Trophoblast cell (in vitro differentiated cells and primary cell): ENCODE data around the gene CYP1A1.

ENCODE experiments used
- DNase-seq, 2 donors: peaks; one replicate each; pipeline ENCODE4 v3.0.0-alpha.2; 2016
- H2AFZ ChIP-seq: 2 replicates; pipeline ENCODE4 v1.6.1; 2013; ENCODE audit warnings: low read length, moderate library complexity, mild to moderate bottlenecking; ENCODE audit not compliant: insufficient read depth, poor library complexity
- H2AK5ac ChIP-seq: 2 replicates; pipeline ENCODE4 v1.6.1; 2013; ENCODE audit warnings: mild to moderate bottlenecking, low read length
- H2BK120ac ChIP-seq: 2 replicates; pipeline ENCODE4 v1.6.1; 2013; ENCODE audit warnings: low read length, mild to moderate bottlenecking, moderate library complexity; ENCODE audit not compliant: insufficient read depth, poor library complexity
- H2BK12ac ChIP-seq: 2 replicates; pipeline ENCODE4 v1.6.1; 2013; ENCODE audit warnings: mild to moderate bottlenecking, low read length, moderate library complexity
- H2BK5ac ChIP-seq: 2 replicates; pipeline ENCODE4 v1.6.1; 2013; ENCODE audit warnings: low read length, low read depth, moderate library complexity, mild to moderate bottlenecking; ENCODE audit not compliant: poor library complexity
- H3K14ac ChIP-seq: 2 replicates; pipeline ENCODE4 v1.6.1; 2013; ENCODE audit warnings: mild to moderate bottlenecking, low read length
- H3K18ac ChIP-seq: 2 replicates; pipeline ENCODE4 v1.6.1; 2013; ENCODE audit warnings: mild to moderate bottlenecking, low read length
- H3K23ac ChIP-seq: 2 replicates; pipeline ENCODE4 v1.6.1; 2013; ENCODE audit warnings: low read length
- H3K27ac ChIP-seq: 2 replicates; pipeline ENCODE4 v1.5.1; 2013; ENCODE audit warnings: low read depth, mild to moderate bottlenecking, inconsistent platforms, low read length, moderate library complexity
- H3K27me3 ChIP-seq: 2 replicates; pipeline ENCODE4 v1.6.1; 2013; ENCODE audit warnings: inconsistent platforms, mild to moderate bottlenecking, low read length, moderate library complexity; ENCODE audit not compliant: insufficient read depth
- H3K36me3 ChIP-seq, 2 experiments: 1 replicate in 1 of 2; 2 replicates in 1 of 2; pipeline ENCODE4 v1.6.1; 2013; ENCODE audit warnings: low read length in 2 of 2, mild to moderate bottlenecking in 2 of 2, moderate library complexity in 1 of 2; ENCODE audit not compliant: insufficient read depth in 2 of 2, control insufficient read depth in 1 of 2
- H3K4ac ChIP-seq: 2 replicates; pipeline ENCODE4 v1.6.1; 2013; ENCODE audit warnings: low read depth, mild to moderate bottlenecking, low read length, moderate library complexity
- H3K4me1 ChIP-seq, 2 experiments: 1 replicate in 1 of 2; 2 replicates in 1 of 2; pipeline ENCODE4 v1.6.1; 2013; ENCODE audit warnings: low read length in 2 of 2, mild to moderate bottlenecking in 2 of 2, moderate library complexity in 1 of 2; ENCODE audit not compliant: insufficient read depth in 2 of 2, control insufficient read depth in 1 of 2
- H3K4me2 ChIP-seq: 2 replicates; pipeline ENCODE4 v1.6.1; 2013; ENCODE audit warnings: inconsistent platforms, mild to moderate bottlenecking, low read length, moderate library complexity
- H3K4me3 ChIP-seq: 2 replicates; pipeline ENCODE4 v1.5.1; 2013; ENCODE audit warnings: mild to moderate bottlenecking, low read depth, low read length, inconsistent platforms
- H3K79me1 ChIP-seq: one replicate; pipeline ENCODE4 v1.6.1; 2013; ENCODE audit warnings: low read length
- H3K79me2 ChIP-seq: 2 replicates; pipeline ENCODE4 v1.6.1; 2013; ENCODE audit warnings: low read length, mild to moderate bottlenecking; ENCODE audit not compliant: control insufficient read depth, insufficient read depth, poor library complexity
- H3K9ac ChIP-seq: 2 replicates; pipeline ENCODE4 v1.6.1; 2013; ENCODE audit warnings: mild to moderate bottlenecking, low read length
- H3K9me3 ChIP-seq: 2 replicates; pipeline ENCODE4 v1.6.1; 2013; ENCODE audit warnings: low read depth, mild to moderate bottlenecking, control low read depth, inconsistent platforms, low read length; ENCODE audit not compliant: insufficient read depth
- H4K12ac ChIP-seq: 2 replicates; pipeline ENCODE4 v1.6.1; 2013; ENCODE audit warnings: low read depth, mild to moderate bottlenecking, low read length, moderate library complexity
- H4K8ac ChIP-seq: 2 replicates; pipeline ENCODE4 v1.6.1; 2013; ENCODE audit warnings: low read depth, mild to moderate bottlenecking, low read length, moderate library complexity
- H4K91ac ChIP-seq: one replicate; pipeline ENCODE4 v1.6.1; 2013; ENCODE audit warnings: low read depth, mild to moderate bottlenecking, low read length, moderate library complexity
- WGBS: extraction: QIAGEN DNeasy Blood & Tissue Kit; methylation state at CpG from one replicate; pipeline ENCODE4 v1.1.7; 2013; ENCODE audit warnings: missing lambda C conversion rate; ENCODE audit not compliant: insufficient read length, insufficient coverage; ENCODE audit errors: extremely low coverage; 5-methylcytosine and 5-hydroxymethylcytosine counted together

CYP1A1 gene

DNA sequence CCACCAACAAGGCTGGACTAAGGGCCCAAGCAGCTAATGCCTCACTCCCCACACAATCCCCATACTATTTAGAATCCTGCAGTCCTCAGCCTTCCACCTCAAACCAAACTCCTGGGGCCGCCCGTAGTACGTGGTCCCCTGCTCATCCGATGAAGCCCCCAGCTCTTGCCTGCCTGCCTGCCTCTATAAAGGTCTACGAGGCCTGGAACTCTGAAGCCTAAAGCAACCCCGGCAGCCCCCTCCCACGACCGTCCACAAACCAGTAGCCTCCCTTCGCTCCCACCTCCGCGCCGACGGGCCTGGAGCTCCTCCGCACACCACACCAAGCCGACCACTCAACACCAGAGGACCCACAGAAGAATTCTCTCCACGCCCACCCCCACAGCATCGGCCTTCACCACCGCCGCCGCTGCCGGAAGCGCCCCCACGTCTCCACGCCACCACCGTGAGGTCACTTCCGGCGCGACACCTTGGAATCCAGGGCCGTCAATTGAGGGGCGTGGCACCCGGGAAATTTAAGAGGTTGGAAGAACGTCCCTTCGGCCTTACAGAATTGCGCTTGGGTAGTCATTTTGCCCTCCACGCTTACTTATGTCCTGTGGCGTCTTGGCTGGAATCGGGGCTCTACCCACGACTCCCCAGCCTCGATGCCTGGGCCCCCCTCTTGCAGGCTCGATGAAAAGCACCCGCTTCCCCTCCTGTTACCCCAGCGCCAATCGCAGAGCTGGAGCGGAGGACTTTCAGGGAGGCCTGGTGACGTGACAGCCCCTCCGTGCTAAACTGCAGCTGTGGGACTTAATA, 29.5 kb downstream of the CYP1A1 start, which contains the start of gene EDC3:
Gene EDC3 (minus strand): TSS at position 428 of the 801 bp plus-strand sequence. CDS start 20,900 bp downstream, outside the sequence.
- peaks cover 10% of the 10 kb centered on the region for H3K79me2 ChIP-seq
- peak within 1 kb of the TSS; percentile 95 for H3K18ac ChIP-seq
- peak; percentile 82 to 91 for DNase-seq
- H3K14ac ChIP-seq = peak within 1 kb of the TSS; percentile 87
- H3K79me1 ChIP-seq = peaks cover 11% of the 10 kb centered on the region
- H2BK5ac ChIP-seq = peak within 1 kb of the TSS; percentile 25
- peak within 1 kb of the TSS; percentile 94 for H3K4me2 ChIP-seq
- peaks cover 7 to 9% of the 10 kb centered on the region in 2 experiments for H3K4me1 ChIP-seq
- H4K91ac ChIP-seq = peak within 1 kb of the TSS; percentile 82
- H3K27me3 ChIP-seq = no peaks in the 10 kb centered on the region
- no peak within 1 kb of the TSS for H2BK12ac ChIP-seq
- H3K9me3 ChIP-seq = no peaks in the 10 kb centered on the region
- H4K8ac ChIP-seq = peak within 1 kb of the TSS; percentile 99
- peak within 1 kb of the TSS; percentile 94 for H3K4me3 ChIP-seq
- H3K4ac ChIP-seq = peak within 1 kb of the TSS; percentile 97
- H3K27ac ChIP-seq = peak within 1 kb of the TSS; percentile 9
- peak within 1 kb of the TSS; percentile 100 for H2AFZ ChIP-seq
- no CpG with 5 or more reads among the region's 46 CpGs for WGBS
- H3K23ac ChIP-seq = no peak within 1 kb of the TSS
- peak within 1 kb of the TSS; percentile 97 for H4K12ac ChIP-seq
- H2BK120ac ChIP-seq = peak within 1 kb of the TSS; percentile 79
- peak within 1 kb of the TSS; percentile 92 for H3K9ac ChIP-seq
- peak within 1 kb of the TSS; percentile 51 for H2AK5ac ChIP-seq
- peaks cover 0 to 1% of the 10 kb centered on the region in 2 experiments for H3K36me3 ChIP-seq

DNA sequence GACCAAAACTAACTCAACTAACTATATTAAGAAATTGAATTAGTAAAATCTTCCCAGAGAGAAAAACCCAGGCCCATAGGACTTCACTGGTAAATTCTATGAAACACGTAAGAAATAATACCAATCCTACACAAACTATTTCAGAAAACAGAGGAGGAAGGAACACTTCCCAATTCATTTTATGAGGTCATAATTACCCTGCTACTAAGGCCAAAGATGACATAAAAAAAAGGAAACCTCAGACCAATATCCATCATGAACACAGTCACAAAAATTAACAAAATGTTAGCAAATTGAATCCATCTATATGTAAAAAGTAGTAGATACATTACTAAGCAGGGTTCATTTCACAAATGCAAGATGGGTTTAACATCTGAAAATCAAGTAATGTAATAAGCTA, 33.0 kb downstream of the CYP1A1 start:
- Histone ChIP-seq H3K4me2 (no peak overlapping the region), H3K4me3 (no peak overlapping the region), H3K4me1 (peaks cover 7 to 9% of the 10 kb centered on the region in 2 experiments), H4K12ac (no peak overlapping the region), H3K14ac (no peak overlapping the region), H2BK5ac (no peak overlapping the region), H3K79me1 (peaks cover 11% of the 10 kb centered on the region), H3K79me2 (peaks cover 10% of the 10 kb centered on the region), H4K91ac (no peak overlapping the region), H3K18ac (no peak overlapping the region), H3K36me3 (peaks cover 0 to 3% of the 10 kb centered on the region in 2 experiments), H2AK5ac (no peak overlapping the region), H2BK12ac (no peak overlapping the region), H3K23ac (no peak overlapping the region), H4K8ac (no peak overlapping the region), H3K27ac (no peak overlapping the region), H3K4ac (no peak overlapping the region), H3K9me3 (no peaks in the 10 kb centered on the region), H3K27me3 (no peaks in the 10 kb centered on the region), H2BK120ac (no peak overlapping the region), H2AFZ (no peak overlapping the region), H3K9ac (no peak overlapping the region)
- DNase-seq = no peak
- whole genome bisulfite sequencing = no CpG with 5 or more reads among the region's 1 CpG

- H3K79me1 ChIP-seq = no peaks in the 10 kb centered on the region
- DNase-seq = no peak
- no peak overlapping the region for H3K14ac ChIP-seq
- H2AK5ac ChIP-seq = no peak overlapping the region
- no peak overlapping the region for H2BK5ac ChIP-seq
- no peak overlapping the region for H3K9ac ChIP-seq
- H3K27ac ChIP-seq = no peak overlapping the region
- no peaks in the 10 kb centered on the region for H3K27me3 ChIP-seq
- H3K4me3 ChIP-seq = no peak overlapping the region
- no peak overlapping the region for H2BK12ac ChIP-seq
- H3K9me3 ChIP-seq = no peaks in the 10 kb centered on the region
- peaks cover 9 to 10% of the 10 kb centered on the region in 2 experiments for H3K36me3 ChIP-seq
- no CpG with 5 or more reads among the region's 1 CpG for WGBS
- H4K8ac ChIP-seq = no peak overlapping the region
- H2BK120ac ChIP-seq = no peak overlapping the region
- H3K4me2 ChIP-seq = no peak overlapping the region
- H3K79me2 ChIP-seq = no peaks in the 10 kb centered on the region
- no peak overlapping the region for H3K18ac ChIP-seq
- no peak overlapping the region for H4K91ac ChIP-seq
- H3K4me1 ChIP-seq = no peaks in the 10 kb centered on the region
- no peak overlapping the region for H3K4ac ChIP-seq
- no peak overlapping the region for H2AFZ ChIP-seq
- no peak overlapping the region for H4K12ac ChIP-seq
- no peak overlapping the region for H3K23ac ChIP-seq
Measured at GRCh38 chr15:74683758-74684157, 41.6 kb downstream of the CYP1A1 start.

DNA sequence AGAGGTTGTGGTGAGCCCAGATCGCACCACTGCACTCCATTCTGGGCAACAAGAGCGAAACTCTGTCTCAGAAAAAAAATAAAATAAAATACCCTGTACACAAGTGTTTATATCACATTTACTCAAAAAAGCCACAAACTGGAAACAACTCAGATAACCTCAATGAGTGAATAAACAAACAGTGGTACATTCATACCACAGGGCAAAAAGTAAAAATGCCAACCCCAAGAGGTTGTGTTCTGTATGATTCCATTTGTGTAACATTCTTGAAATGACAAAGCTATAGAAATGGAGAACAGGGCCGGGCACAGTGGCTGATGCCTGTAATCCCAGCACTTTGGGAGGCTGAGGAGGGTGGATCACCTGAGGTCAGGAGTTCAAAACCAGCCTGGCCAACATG, 42.4 kb downstream of the CYP1A1 start:
- H3K9me3 ChIP-seq = no peaks in the 10 kb centered on the region
- DNase-seq = no peak
- H3K4me2 ChIP-seq = no peak overlapping the region
- H4K12ac ChIP-seq = no peak overlapping the region
- no peak overlapping the region for H2BK12ac ChIP-seq
- no peak overlapping the region for H4K8ac ChIP-seq
- H3K9ac ChIP-seq = no peak overlapping the region
- no CpG with 5 or more reads among the region's 3 CpGs for whole genome bisulfite sequencing
- H3K23ac ChIP-seq = no peak overlapping the region
- H3K79me2 ChIP-seq = no peaks in the 10 kb centered on the region
- H4K91ac ChIP-seq = no peak overlapping the region
- H3K27ac ChIP-seq = no peak overlapping the region
- no peak overlapping the region for H2AFZ ChIP-seq
- H3K27me3 ChIP-seq = no peaks in the 10 kb centered on the region
- no peak overlapping the region for H3K18ac ChIP-seq
- H2BK120ac ChIP-seq = no peak overlapping the region
- H3K36me3 ChIP-seq = peaks cover 9 to 10% of the 10 kb centered on the region in 2 experiments
- no peaks in the 10 kb centered on the region for H3K4me1 ChIP-seq
- no peak overlapping the region for H3K4me3 ChIP-seq
- no peak overlapping the region for H3K4ac ChIP-seq
- H3K14ac ChIP-seq = no peak overlapping the region
- H2AK5ac ChIP-seq = no peak overlapping the region
- H2BK5ac ChIP-seq = no peak overlapping the region
- H3K79me1 ChIP-seq = no peaks in the 10 kb centered on the region
